Astrocyte of the cerebellum (primary cell): ENCODE results near the gene RPL7L1.
"Not testable (repeated sequence)": the region's sequence is repeated elsewhere in the genome, so short reads cannot be mapped to it uniquely, and the experiment has no call there.

Experiments used
- DNase-seq: peaks from one replicate; pipeline ENCODE4 v3.0.0-alpha.2; 2011; ENCODE audit warnings: low read depth
- H3K4me3 ChIP-seq: 2 replicates; pipeline ENCODE4 v1.5.1; 2011; ENCODE audit warnings: mild to moderate bottlenecking, low read depth, low read length, moderate library complexity
- CTCF ChIP-seq: IDR thresholded peaks from 2 replicates; pipeline ENCODE4 v1.5.1; 2012; ENCODE audit warnings: low read length, low read depth, moderate library complexity, mild to moderate bottlenecking; ENCODE audit errors: missing control alignments
- in situ Hi-C: cut with HindIII; loops from 2 replicates; pipeline ENCODE4 v1.10.0; 2017; ENCODE audit warnings: low sequenced_read_pairs

RPL7L1 gene

GRCh38 chr6:42901538-42901957 is 22.1 kb downstream of the RPL7L1 start:
- in situ Hi-C loops, result no loop called here
- peak; percentile 75 for DNase-seq
- peak; percentile 74 for TF ChIP-seq CTCF
- no peak overlapping the region for H3K4me3 ChIP-seq

- DNase-seq, in situ Hi-C loops, H3K4me3 ChIP-seq: not testable (repeated sequence)
These were observed 23.2 kb downstream of the RPL7L1 start for GRCh38 chr6:42902429-42903263.

GRCh38 chr6:42904467-42904866 is 25.1 kb downstream of the RPL7L1 start:
- H3K4me3 ChIP-seq, result no peak overlapping the region

GRCh38 chr6:42907336-42907735 is 27.9 kb downstream of the RPL7L1 start:
- H3K4me3 ChIP-seq, result no peak overlapping the region
- in situ Hi-C loops, result no loop called here
- TF ChIP-seq CTCF, result no peak
- DNase-seq, result no peak

More at GRCh38 chr6:42904467-42904866, 25.1 kb downstream of the RPL7L1 start:
- TF ChIP-seq CTCF, result no peak
- no peak for DNase-seq
- in situ Hi-C loops, result no loop called here

GRCh38 chr6:42909835-42910234 is 30.4 kb downstream of the RPL7L1 start:
- no peak for TF ChIP-seq CTCF
- H3K4me3 ChIP-seq, result no peak overlapping the region
- in situ Hi-C loops, result no loop called here

GRCh38 chr6:42911171-42912021 is 32.0 kb downstream of the RPL7L1 start:
- no peak for DNase-seq
- in situ Hi-C loops, result no loop called here
- TF ChIP-seq CTCF, result peak; percentile 7
- H3K4me3 ChIP-seq, result peak overlapping the region; percentile 29

More at GRCh38 chr6:42909835-42910234, 30.4 kb downstream of the RPL7L1 start:
- DNase-seq, result no peak
